HTR-8/SVneo (cell line): ENCODE measurements around the gene FTO.
"Not testable (repeated sequence)": the region's sequence is repeated elsewhere in the genome, so short reads cannot be mapped to it uniquely, and the experiment has no call there.

Experiments used
- DNase-seq: peaks from one replicate; pipeline ENCODE4 v3.0.0; 2011; ENCODE audit warnings: low spot score, mixed read lengths; ENCODE audit not compliant: insufficient read length
- FAIRE-seq: peaks from 2 replicates; lab custom pipeline; 2011; peaks lifted over from hg19 to GRCh38; lab: Jason Lieb, UNC

FTO gene

DNA sequence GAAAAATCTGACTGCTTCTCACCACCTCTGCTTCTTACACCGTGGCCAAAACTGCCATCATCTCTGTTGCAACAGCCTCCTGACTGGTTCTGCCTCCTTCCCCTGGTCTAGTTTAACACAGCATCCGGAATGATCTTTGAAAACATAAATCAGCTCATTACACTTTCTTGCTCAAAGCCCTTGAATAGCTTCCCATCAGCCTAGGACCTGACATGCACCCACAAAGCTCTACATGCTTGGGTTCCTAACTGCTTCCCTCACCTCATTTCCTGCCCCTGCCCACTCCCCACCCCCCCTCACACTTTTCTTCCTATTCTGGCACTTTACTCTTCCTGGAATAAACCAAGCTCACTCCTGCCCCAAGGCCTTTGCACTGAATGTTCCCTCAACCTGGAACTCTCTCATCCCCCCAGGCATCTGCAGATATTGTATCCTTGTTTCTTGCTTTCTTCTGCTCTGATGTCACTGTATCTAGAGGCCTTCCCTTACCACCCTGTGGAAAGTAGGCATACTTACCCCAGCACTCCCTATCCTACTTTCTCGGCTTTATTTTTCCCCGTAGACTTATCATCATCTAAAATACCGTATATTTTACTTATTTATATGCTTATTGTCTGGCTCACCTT, 112.4 kb downstream of the FTO start:
- peak; percentile 36 for FAIRE-seq
- no peak for DNase-seq

DNA sequence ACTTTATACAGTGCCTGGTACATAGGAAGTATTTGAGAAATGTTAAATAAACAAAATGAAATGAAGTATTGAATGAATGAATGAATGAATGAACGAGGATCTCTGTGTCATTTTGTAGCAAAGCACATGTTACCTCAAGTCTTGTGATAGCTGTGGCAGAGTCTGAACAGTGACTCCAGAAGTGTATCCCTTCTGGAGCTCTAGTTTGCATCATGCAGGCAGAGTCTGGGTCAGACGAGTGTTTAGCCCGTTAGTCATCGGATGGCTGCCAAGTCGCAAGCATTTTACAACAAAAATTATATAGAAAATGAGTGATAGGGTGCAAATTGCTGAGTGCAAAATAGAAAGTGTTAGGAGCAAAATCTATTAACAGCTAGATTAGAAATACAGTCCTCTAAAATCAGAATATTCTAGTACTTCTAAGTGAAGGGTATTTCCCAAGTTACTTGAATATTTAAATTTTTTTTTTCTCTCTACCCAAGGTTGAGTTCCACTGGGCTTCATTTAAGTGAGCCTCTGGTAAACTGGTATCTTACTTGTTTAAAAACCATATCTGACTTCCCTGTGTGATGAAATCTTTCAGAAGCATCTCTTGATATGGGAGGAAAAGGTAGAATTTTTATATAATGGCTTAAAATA, 113.3 kb downstream of the FTO start:
- DNase-seq (peak; percentile 64), FAIRE-seq (peak; percentile 82)

DNA sequence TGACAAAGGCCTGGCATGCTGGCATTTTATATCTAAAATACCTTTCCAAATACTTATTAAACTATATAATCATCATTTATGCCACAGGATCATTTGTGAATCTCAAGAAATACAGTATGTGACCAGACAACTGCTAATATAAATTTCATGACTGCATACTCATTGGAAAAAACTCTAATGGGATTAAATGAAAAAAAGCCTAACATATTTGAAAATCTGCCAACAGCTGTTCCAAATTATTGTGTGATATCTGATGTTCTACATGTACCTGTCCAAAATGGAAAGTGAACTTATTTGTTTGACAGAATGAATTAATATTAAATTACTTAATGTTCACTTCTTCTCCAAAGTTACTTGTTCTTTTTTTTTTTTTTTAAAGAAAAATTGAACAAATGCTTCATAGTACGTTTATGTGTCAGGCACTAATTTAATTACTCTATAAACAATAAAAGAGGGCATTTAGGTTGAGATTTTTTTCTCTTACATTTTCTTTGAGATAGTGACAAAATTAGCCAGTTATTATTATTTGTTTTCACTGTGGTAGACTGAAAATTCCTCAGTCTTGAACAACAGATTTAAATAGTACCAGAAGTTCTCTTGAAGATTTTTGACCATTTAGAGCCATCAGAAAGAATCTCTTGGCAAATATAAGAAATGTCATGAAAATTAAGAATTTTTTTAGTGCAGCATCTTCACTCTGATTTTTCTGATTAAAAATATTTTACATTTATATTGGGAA, 114.0 kb downstream of the FTO start:
- FAIRE-seq (no peak), DNase-seq (no peak)

DNA sequence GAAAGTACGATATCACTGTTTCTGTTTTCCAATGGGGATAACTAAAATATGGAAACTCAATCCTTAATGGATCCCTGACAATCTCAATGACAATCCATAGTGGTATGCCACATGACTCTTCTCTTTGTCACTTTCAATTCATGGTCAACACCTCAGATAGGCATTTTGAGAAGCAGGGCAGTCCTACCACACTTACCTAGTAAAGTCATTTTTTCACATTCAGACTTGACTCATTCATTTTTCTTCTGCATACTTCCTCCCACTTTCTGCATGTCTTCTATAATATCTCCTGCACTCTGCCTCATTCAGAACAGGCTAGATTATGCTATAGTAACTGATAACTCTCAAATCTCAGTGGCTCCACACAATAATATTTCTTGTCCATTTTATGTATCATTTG, 117.5 kb downstream of the FTO start:
- DNase-seq: no peak
- FAIRE-seq: no peak

DNA sequence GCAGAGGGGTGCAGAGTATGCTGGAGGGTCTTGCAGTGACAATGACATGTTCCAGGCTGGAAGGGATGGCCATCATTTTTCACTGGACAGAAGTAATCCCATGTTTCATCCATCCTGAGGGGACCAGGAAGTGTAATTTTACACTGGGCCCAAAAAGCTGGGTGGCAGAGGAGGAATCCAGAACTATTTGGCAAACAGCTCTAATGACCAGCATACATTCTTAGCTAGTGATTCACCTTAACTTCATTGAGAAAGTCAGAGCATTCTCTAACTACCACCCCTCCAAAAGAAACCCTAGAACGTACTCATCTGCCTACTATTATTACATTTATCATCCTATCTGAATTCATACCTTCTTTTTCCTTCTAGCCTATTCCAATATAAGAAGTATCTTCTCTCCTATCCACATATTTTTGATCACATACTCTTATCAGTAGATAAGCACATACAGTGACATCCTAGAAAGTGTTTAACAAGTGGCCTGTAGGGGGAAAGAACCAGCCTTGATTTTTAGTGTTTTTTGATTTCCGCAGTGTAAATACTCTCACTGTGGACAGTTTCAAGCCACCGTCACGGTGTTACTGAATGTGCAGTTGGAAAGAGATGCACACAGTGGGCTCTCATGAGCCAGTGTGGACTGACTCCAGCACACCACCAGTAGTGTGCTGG, 118.1 kb downstream of the FTO start:
- peak; percentile 53 for DNase-seq
- peak; percentile 28 for FAIRE-seq

DNA sequence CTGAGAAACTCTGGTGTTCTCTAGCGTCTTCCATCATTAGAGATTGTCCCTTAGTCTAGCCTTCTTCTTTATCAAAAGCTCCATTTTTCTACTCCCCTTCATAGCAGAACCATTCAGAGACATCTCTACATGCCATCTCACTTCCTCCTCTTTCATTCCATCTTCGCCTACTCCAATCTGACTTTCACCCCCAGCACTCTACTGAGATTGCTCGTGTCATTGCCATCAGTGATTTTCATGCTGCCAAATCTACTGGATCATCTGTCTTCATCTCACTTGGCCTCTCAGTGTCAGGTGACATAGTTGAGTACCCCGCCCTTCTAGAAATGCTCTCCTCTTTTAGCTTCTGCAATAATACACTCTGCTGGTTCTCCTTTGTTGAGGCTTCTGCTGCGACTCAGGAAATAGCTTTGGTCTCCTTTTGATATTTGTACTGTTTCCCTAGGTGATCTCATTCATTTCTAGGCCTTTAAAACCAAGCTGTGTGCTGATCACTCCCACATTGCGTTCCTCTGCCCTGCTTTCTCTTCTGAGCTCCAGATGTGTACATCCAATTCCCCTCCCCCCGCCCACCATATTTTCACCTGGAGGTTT, 119.1 kb downstream of the FTO start:
- DNase-seq (no peak), FAIRE-seq (peak; percentile 84)

DNA sequence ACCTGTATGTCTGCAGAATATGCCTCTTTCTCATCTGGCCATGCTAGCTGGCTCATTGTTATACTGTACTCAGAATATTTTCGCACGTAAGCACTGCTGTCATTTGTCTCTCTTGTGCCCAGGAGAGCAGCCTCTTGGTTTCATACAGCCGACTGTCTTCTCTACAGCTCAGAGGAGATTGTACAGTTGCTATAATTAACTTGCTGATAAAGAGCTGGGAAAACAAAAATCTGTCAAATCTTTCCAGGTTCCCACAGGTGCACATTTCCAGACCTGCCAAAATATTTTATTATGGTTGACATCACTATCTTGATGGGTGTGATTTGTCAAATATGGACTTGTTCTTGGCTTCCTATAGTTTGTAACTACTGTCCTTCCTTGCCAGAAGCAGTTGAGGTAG, 122.7 kb downstream of the FTO start:
- no peak for DNase-seq
- no peak for FAIRE-seq

DNA sequence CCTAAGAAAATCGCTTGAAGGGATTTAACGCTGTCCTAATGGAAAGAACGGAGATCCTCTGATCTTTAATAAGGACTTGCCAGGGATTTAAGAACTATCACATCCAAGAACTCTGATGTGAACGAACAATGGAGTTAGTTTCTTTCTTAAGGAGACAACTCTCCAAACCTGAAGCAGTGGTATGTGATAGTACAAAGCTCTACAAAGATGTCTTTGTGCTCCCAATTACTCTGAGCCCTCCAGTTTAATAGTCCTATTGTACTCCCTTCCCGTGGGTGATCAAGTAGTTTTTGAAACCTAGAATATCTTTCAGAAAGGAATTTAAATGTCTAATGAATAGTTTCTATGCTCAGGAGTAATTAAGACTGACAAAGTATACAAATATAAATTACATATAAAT, 123.8 kb downstream of the FTO start:
- FAIRE-seq (no peak), DNase-seq (no peak)

DNA sequence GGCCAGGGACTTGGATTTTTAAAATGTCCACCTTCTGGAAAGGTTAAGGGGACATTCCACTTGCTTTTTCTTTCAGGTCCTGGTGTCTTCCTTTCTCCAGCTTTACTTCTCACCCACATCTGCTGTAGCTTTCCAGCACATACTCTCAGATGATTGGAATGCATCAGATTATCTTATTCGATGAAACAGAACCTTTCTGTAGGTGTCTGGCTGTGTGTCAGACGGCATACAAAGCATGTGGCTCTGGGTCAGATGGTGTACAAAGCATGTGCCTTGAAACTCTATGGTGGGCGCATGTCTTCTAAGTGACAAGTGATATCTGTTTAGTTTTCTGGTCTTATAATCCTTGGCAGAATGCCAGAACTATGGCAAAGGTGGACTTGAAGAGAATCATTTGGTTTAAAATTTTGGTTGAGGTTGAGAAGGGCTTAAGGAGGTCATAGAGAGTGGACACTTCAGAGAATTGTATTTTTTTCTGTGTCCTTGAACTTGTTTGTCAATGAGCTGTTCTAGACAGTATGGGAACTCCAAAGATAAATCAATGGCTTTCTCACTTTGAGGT, 125.3 kb downstream of the FTO start:
- FAIRE-seq: no peak
- no peak for DNase-seq

DNA sequence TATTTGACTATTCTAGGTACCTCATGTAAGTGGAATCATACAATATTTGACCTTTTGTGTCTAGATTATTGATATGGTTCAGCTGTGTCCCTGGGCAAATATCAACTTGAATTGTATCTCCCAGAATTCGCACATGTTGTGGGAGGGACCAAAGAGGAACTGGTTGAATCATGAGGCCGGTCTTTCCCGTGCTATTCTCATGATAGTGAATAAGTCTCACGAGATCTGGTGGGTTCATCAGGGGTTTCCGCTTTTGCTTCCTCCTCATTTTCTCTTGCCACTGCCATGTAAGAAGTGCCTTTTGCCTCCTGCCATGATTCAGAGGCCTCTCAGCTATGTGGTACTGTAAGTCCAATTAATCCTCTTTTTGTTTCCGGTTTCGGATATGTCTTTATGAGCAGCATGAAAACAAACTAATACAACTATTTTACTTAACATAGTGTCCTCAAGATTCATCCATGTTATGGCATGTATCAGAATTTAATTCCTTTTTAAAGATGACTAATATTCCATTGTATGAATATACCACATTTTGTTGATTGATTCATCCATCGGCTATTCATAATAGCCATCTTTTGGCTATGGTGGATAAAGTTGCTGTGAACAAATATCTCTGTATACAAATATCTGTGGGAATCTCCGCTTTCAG, 129.1 kb downstream of the FTO start:
- FAIRE-seq (no peak), DNase-seq (no peak)

DNA sequence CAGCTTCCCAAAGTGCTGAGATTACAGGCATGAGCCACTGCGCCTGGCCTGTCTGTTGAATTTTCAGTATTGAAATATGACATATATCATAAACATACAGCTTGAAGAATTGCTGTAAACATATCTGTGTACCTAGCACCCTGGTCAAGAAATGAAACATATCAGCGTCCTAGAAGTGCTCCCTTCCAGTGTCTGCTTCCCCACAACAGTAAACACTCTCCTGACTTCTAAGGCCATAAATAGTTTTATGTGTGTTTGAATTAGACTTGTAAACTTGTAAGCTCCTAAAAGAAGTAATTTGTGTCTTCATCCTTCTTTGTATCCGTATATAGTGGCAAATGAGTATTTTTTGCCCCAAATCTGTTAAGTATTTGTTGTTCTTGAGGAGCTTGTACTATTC, 132.2 kb downstream of the FTO start:
- DNase-seq (no peak), FAIRE-seq (no peak)

DNA sequence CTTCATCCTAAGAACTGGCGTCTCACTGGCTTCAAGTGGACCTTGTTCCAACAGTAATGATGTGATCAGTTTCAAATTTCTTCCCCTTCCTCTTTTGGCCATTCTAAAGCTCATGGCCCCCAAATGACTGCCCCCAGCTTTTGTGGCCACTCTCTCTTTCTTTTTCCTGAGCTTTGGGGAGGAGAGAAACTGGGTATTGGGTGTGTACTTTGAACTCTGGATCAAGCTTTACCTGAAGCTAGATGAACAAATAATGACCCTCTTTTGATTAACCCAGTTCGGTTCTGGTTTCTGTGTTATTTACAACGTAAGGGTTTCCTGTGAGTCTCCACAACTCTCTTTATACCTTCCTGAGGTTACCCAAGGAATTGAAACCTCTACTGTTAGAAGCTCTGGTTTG, 132.7 kb downstream of the FTO start:
- FAIRE-seq: no peak
- DNase-seq: no peak

DNA sequence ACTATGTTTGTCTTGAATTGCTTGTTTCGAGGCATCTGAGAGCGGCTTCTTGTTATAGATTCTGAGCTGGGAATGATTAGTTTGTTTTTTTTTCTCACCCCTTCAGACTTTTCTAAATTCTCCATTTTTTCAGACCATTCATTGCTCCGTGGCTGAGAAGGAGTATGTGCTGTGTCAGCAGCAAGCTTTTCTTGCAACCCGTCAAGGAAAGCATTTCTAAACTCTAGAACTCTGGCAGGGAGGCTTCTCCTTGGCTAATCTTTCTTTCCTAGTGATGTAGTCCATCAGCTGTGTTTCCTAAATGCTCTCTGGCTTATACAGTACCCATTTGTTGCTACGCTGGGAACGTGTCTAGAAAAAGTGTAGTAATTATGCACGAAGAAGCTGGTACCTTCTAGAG, 133.5 kb downstream of the FTO start:
- no peak for DNase-seq
- no peak for FAIRE-seq

DNA sequence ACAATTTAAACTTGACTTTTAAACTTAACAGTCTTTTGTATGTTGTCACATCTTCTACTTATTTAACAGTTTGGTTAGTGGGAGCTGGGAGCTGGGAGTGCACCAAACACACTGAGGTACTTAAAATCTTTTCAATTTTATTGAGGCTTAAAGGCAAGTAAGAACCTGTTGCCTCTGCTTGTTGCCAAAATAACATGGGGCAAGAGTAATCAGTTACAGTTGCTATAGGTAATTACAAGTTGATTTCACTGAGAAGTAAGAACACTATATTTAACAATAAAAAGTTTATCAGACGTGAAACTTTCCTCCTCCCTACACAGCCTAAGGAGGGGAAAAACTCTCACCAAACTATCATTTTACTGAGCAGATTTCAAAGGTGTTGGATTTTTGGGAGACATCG, 135.2 kb downstream of the FTO start:
- FAIRE-seq: no peak
- DNase-seq: no peak

DNA sequence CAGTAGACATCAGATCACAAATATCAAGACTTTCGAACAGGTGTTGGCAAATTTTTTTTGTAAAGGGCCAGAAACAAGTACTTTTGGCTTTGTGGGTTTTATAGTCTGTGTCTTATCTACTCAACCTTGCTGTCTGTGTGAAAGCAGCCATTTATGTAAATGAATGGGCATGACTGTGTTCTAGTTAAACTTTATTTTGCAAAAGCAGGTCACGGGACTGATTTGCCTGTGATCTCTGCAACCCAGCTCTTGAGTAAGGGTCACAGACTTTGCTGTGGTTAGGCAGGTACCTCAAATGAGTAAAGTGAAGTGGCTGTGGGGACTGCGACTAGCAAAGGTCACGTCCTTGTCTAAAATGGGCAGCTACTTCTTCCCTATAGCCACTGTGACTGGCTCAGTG, 136.5 kb downstream of the FTO start:
- FAIRE-seq: no peak
- DNase-seq: no peak

DNA sequence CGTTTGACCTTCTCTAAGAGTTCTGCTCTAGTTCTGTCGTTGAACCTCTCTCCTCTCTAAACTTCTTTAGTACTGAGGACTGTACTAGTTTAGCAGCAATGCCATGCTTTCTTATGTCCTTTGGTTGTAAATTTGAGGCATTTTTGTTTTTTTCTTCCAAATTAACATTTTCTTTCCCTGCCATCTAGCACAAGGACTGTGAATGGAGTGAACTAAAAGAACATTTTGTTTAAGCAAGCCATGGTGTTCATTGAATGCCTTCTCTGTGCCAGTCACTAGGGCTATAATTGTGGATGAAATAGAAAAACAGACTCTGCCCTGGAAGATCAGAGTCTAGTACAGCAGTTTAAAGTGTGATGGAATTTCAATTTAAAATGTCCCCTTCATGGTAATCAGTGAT, 137.9 kb downstream of the FTO start:
- FAIRE-seq (no peak), DNase-seq (no peak)

DNA sequence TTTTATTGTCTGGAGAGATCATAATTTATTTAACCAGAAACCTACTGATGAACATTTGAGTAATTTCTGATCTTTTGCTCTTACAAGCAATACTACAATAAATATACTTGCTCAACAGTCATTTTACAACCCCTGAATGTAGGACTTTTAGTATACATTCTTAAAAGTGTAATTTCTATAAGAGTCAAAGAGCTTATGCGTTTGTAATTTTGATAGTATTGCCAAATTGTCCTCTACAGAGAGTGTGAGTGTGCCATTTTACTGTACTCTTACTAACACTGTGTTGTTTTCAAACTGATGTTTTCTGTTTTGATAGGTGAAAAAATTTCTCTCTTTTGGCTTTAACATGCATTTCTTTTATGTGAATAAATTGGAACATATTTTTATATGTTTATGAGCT, 139.1 kb downstream of the FTO start:
- FAIRE-seq (no peak), DNase-seq (no peak)

DNA sequence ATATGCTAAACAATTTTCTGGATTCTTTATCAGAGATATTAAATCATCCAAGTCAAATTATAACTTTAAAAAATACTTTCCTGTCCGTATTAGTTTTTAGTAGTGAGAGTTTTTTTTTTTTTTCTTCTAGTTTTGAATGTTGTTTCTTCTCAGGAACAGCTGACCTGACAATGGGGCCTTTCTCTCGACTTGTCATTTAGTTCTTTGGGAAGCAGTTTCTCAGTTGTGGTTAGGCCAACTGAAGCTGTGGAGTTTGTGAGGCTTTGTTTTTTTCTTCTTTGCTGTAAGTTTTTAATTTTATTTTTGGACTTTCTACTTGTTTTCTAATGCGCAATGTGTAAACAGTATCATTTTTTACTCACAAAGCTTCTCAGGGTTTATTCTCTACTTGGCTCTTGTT, 140.8 kb downstream of the FTO start:
- FAIRE-seq (no peak), DNase-seq (no peak)

DNA sequence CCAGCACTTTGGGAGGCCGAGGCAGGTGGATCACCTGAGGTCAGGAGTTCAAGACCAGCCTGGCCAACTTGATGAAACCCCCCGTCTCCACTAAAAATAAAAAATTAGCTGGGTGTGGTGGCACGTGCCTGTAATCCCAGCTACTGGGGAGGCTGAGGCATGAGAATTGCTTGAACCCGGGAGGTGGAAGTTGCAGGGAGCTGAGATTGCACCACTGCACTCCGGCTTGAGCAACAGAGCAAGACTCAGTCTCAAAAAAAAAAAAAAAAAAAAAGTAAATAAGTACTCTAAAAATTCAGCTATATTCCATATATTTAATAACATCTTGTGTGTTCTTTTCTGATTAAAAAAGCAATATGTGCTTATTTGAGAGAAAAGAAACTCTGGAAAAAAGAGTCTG, 142.6 kb downstream of the FTO start:
- DNase-seq, FAIRE-seq: not testable (repeated sequence)

DNA sequence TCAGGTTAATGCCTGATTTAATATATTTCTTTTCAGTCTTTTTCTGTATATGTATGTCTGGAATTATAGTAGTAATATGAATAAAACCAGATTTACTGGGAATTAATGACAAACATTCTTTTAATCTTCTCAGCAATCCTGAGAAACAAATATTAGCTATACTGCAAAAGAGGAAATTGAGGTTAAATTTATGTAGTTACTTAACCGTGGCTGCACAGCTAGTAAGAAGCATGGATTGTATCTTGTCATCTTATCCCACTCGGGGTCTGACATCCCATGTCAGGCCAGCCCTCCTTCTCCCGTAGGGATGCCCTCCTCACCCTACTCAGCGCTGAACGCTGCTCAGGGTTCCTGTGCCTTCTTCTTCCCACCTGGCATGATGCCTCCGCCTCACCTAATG, 143.0 kb downstream of the FTO start:
- no peak for DNase-seq
- no peak for FAIRE-seq
